ENCODE results near the gene COMMD4. TPM values are rescaled to one million over a fixed set of nuclear protein-coding genes. Genes with fewer than 3 reads are reported as not detected.

The COMMD4 gene
- total RNA-seq, 1 donor from 2014 or later: 41.3 TPM

DNA sequence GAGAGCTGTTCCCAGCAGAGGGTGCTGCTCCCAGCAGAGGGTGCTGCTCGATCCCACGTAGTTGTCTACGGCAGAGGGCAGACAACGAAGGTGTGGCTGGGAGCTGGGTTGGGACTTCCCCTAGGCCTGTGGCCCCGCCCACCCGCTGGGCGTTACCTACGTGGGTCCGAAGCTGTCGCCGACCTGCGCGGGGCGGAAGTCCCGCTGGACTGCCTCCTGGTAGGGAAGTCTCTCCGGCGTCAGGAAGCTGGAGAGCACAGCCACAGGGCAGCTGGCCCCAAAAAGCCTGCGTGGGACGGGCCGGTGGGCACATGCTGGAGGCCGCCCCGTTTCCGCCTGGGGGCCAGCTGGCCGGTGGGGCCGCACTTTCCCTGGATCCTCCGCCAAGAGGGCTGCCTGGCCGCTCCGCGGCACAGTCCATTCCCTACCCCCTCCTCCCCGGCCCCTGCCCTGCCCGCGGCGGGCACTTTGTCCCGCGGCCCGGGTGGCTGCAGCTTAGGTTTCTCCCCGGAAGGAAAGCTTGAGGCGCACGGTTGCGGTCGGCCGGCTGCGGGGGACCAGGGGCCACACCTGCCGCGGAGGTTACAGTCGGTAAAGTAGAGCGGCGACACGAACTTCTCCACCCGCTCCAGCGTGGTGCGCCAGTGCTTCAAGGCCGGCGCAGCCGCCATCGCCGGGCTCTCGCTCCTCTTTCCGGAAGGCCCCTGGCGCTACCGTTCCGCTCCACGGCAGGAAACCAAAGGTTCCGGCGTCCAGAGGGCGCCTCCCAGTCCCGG lies 32.2 kb downstream of the COMMD4 start, which contains the start of gene MAN2C1:
Gene MAN2C1, minus strand, starts transcription at position 695 of the 776 bp plus-strand sequence. Its CDS starts 24 bp downstream, at position 671.
- FAIRE-seq (no peak), DNase-seq (ENCODE audit: low read depth) (peak; percentile 94)
- peaks cover 28% of the 10 kb centered on the region for H3K36me3 ChIP-seq (ENCODE audit: control insufficient read depth, insufficient read depth, low read length)
- H3K27me3 ChIP-seq (ENCODE audit: control insufficient read depth, insufficient read depth, low read length): no peaks in the 10 kb centered on the region
- H3K4me3 ChIP-seq (ENCODE audit: low read depth, low read length): peak within 1 kb of the TSS; percentile 59
- TF ChIP-seq, protein P1, sequence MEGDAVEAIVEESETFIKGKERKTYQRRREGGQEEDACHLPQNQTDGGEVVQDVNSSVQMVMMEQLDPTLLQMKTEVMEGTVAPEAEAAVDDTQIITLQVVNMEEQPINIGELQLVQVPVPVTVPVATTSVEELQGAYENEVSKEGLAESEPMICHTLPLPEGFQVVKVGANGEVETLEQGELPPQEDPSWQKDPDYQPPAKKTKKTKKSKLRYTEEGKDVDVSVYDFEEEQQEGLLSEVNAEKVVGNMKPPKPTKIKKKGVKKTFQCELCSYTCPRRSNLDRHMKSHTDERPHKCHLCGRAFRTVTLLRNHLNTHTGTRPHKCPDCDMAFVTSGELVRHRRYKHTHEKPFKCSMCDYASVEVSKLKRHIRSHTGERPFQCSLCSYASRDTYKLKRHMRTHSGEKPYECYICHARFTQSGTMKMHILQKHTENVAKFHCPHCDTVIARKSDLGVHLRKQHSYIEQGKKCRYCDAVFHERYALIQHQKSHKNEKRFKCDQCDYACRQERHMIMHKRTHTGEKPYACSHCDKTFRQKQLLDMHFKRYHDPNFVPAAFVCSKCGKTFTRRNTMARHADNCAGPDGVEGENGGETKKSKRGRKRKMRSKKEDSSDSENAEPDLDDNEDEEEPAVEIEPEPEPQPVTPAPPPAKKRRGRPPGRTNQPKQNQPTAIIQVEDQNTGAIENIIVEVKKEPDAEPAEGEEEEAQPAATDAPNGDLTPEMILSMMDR (IDR thresholded peaks at IDR 0.05; ENCODE audit: insufficient read depth, low read length, severe bottlenecking): peak; percentile 90

DNA sequence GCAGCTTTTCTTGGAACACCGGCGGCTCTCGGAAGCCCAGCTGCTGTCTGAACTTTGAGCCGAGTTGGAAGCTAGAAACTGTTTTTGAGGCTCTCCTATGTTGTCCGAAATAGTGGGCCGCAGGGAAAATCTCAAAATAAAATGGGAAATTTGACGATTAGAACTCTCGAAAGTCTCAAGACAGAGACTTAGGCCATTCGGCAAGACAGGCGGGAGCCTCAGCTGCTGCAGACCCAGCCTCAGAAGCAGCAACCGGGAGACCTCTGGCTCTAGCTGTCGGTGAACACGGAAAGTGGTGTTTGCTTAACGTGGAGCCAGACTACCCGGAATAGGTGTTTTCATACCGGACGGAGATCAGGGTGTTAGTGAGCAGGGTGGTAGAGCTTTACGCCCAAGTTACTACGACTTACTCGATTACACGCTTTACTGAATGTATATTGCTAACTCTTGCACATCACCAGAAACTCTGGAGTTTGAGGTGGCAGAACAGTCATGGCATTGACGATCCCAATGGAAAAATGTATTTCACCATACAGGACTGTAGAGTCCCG lies 32.9 kb downstream of the COMMD4 start:
- FAIRE-seq: no peak

DNA sequence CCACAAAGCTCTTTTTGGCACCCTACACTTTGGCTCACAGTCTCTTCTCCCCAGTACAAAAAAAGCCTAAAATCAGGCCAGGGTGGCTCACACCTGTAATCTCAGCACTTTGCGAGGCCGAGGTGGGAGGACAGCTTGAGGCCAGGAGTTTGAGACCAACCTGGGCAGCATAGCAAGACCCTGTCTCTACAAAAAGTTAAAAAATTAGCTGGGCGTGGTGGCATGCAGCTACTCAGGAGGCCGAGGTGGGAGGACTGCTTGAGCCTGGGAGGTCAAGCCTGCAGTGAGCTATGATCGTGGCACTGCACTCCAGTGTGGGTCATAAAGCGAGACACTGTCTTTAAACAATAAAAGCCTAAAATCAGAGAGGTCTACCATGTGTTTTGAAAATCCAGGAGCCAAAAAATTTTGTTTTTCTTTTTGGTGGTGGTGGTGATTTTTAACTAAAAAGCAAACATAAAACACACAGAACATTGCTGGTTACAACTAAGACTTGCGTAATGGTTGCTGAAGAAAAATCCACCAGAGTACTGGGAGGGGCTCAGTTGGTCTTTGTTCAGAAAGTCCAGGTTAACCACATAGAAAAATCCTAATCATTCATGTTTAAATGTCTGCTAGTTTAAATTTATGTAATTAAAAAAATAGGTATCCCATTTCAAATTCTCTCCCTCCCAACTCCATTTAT lies 34.2 kb downstream of the COMMD4 start:
- DNase-seq (ENCODE audit: low read depth): no peak
- TF ChIP-seq, protein P1 (IDR thresholded peaks at IDR 0.05; ENCODE audit: insufficient read depth, low read length, severe bottlenecking): no peak
- no peak for FAIRE-seq
- Histone ChIP-seq H3K4me3 (ENCODE audit: low read depth, low read length) (no peak overlapping the region), H3K36me3 (ENCODE audit: control insufficient read depth, insufficient read depth, low read length) (peaks cover 15% of the 10 kb centered on the region), H3K27me3 (ENCODE audit: control insufficient read depth, insufficient read depth, low read length) (no peaks in the 10 kb centered on the region)

More for the DNA sequence above, 32.9 kb downstream of the COMMD4 start:
- peaks cover 27% of the 10 kb centered on the region for H3K36me3 ChIP-seq (ENCODE audit: control insufficient read depth, insufficient read depth, low read length)
- H3K4me3 ChIP-seq (ENCODE audit: low read depth, low read length): peak overlapping the region; percentile 59
- peak; percentile 28 for DNase-seq (ENCODE audit: low read depth)
- TF ChIP-seq, protein P1 (IDR thresholded peaks at IDR 0.05; ENCODE audit: insufficient read depth, low read length, severe bottlenecking): no peak
- no peaks in the 10 kb centered on the region for H3K27me3 ChIP-seq (ENCODE audit: control insufficient read depth, insufficient read depth, low read length)

DNA sequence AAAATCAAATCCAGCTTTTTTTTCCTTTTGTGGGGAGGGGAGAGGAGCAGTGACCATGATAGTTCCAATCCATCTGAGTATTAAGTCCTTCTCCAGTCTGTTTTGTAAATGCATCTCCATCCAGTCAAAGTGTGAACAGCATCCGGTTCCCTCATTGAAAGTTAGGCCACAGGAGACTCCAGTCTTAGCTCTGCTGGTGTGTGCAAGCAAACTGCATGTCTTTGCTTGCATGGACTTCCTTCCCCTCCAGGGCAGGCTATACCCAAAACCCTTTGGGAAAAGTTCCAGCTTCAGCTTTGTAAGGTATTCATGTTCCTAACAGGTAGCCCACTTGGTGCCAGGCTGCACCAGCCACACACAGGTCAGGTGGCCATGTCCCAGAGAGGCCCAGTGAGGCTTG lies 35.6 kb downstream of the COMMD4 start:
- no peak for FAIRE-seq

GRCh38 chr15:75371901-75372688 lies 36.2 kb downstream of the COMMD4 start:
- no peak overlapping the region for H3K4me3 ChIP-seq (ENCODE audit: low read depth, low read length)
- H3K36me3 ChIP-seq (ENCODE audit: control insufficient read depth, insufficient read depth, low read length): peaks cover 12% of the 10 kb centered on the region
- no peak for DNase-seq (ENCODE audit: low read depth)
- no peaks in the 10 kb centered on the region for H3K27me3 ChIP-seq (ENCODE audit: control insufficient read depth, insufficient read depth, low read length)
- FAIRE-seq: no peak
- TF ChIP-seq, protein P1 (IDR thresholded peaks at IDR 0.05; ENCODE audit: insufficient read depth, low read length, severe bottlenecking): no peak

More for the DNA sequence above, 35.6 kb downstream of the COMMD4 start:
- TF ChIP-seq, protein P1 (IDR thresholded peaks at IDR 0.05; ENCODE audit: insufficient read depth, low read length, severe bottlenecking): no peak
- Histone ChIP-seq H3K36me3 (ENCODE audit: control insufficient read depth, insufficient read depth, low read length) (peaks cover 18% of the 10 kb centered on the region), H3K4me3 (ENCODE audit: low read depth, low read length) (no peak overlapping the region), H3K27me3 (ENCODE audit: control insufficient read depth, insufficient read depth, low read length) (no peaks in the 10 kb centered on the region)
- DNase-seq (ENCODE audit: low read depth): peak; percentile 74

Measured in bronchial epithelial cell (primary cell).